Panc1 (cell line): ENCODE data around the gene SH3D21.

Source experiments
- POLR2AphosphoS5 ChIP-seq: IDR thresholded peaks from 2 replicates; pipeline ENCODE4 v1.6.1; 2012; ENCODE audit warnings: mild to moderate bottlenecking, low read depth, low read length, moderate library complexity
- TF ChIP-seq, protein P1 (sequence below): fragments of 450-650 bp; IDR thresholded peaks from 2 replicates; pipeline ENCODE4 v1.5.1; 2017; ENCODE audit warnings: mild to moderate bottlenecking

DNA sequence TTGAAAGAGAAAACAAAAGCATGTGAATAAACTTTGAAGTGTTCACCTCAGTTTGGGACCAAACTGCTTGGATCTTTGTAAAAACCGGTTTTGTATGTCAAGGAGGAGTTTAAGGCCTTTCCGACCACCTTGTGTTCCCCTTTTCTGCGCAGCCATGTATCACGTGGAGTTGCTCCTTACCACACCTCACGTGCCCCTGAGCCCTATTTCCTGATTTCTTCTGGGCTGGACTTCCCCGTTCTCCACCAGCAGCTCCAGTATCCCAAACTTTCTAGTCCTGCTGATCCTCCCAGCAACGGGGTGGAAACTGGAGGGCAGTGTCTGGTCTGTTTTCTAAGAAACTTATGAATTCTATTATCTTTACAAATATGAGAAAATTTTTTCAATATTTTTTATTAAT is 1.6 kb upstream of the SH3D21 start:
- TF ChIP-seq, protein P1, sequence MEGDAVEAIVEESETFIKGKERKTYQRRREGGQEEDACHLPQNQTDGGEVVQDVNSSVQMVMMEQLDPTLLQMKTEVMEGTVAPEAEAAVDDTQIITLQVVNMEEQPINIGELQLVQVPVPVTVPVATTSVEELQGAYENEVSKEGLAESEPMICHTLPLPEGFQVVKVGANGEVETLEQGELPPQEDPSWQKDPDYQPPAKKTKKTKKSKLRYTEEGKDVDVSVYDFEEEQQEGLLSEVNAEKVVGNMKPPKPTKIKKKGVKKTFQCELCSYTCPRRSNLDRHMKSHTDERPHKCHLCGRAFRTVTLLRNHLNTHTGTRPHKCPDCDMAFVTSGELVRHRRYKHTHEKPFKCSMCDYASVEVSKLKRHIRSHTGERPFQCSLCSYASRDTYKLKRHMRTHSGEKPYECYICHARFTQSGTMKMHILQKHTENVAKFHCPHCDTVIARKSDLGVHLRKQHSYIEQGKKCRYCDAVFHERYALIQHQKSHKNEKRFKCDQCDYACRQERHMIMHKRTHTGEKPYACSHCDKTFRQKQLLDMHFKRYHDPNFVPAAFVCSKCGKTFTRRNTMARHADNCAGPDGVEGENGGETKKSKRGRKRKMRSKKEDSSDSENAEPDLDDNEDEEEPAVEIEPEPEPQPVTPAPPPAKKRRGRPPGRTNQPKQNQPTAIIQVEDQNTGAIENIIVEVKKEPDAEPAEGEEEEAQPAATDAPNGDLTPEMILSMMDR: no peak
- no peak for TF ChIP-seq POLR2AphosphoS5
